DOHH2 (cell line): ENCODE results near the gene NLRP1.

Experiments used
- H3F3A ChIP-seq: fragments of 200-600 bp; sonication (generic), shearing (Covaris generic); 2 replicates; pipeline ENCODE4 v1.6.0; 2016; ENCODE audit warnings: antibody characterized with exemption, mild to moderate bottlenecking; ENCODE audit not compliant: control insufficient read depth, insufficient read depth
- H3K27ac ChIP-seq: fragments of 200-600 bp; sonication (generic); 2 replicates; pipeline ENCODE4 v1.5.1; 2014; ENCODE audit warnings: low read depth, mild to moderate bottlenecking, low read length, moderate library complexity
- H3K27me3 ChIP-seq: fragments of 200-600 bp; sonication (generic); 2 replicates; pipeline ENCODE4 v1.6.1; 2014; ENCODE audit warnings: mild to moderate bottlenecking, low read length, mixed read lengths; ENCODE audit not compliant: control insufficient read depth
- H3K36me3 ChIP-seq: fragments of 200-600 bp; sonication (generic); 2 replicates; pipeline ENCODE4 v1.6.1; 2014; ENCODE audit warnings: mild to moderate bottlenecking, low read length, moderate library complexity, mixed read lengths; ENCODE audit not compliant: control insufficient read depth
- H3K4me1 ChIP-seq: fragments of 200-600 bp; sonication (generic); 2 replicates; pipeline ENCODE4 v1.6.1; 2014; ENCODE audit warnings: mild to moderate bottlenecking, low read length, mixed read lengths; ENCODE audit not compliant: control insufficient read depth
- H3K4me2 ChIP-seq: fragments of 200-600 bp; sonication (generic); 2 replicates; pipeline ENCODE4 v1.6.0; 2014; ENCODE audit warnings: mild to moderate bottlenecking, low read length, moderate library complexity
- H3K4me3 ChIP-seq: fragments of 200-600 bp; sonication (generic); 2 replicates; pipeline ENCODE4 v1.5.1; 2014; ENCODE audit warnings: mild to moderate bottlenecking, low read length, mixed read lengths
- H3K79me2 ChIP-seq: fragments of 200-600 bp; sonication (generic); 2 replicates; pipeline ENCODE4 v1.6.1; 2014; ENCODE audit warnings: mild to moderate bottlenecking, low read length, mixed read lengths; ENCODE audit not compliant: control insufficient read depth
- H3K9me2 ChIP-seq: fragments of 200-600 bp; sonication (generic); replicated peaks from 2 replicates; pipeline ENCODE4 v1.6.1; 2014; ENCODE audit warnings: mild to moderate bottlenecking, low read length, mixed read lengths; ENCODE audit not compliant: control insufficient read depth
- H3K9me3 ChIP-seq: fragments of 200-600 bp; sonication (generic); 2 replicates; pipeline ENCODE4 v1.6.1; 2014; ENCODE audit warnings: antibody characterized with exemption, low read length, mixed read lengths; ENCODE audit not compliant: control insufficient read depth, insufficient read depth
- H4K20me1 ChIP-seq: fragments of 200-600 bp; sonication (generic); 2 replicates; pipeline ENCODE4 v1.6.0; 2014; ENCODE audit warnings: low read depth, mild to moderate bottlenecking, antibody characterized with exemption, low read length, moderate library complexity; ENCODE audit not compliant: control insufficient read depth, insufficient read depth
- EZH2phosphoT487 ChIP-seq: fragments of 200-600 bp; sonication (generic); IDR thresholded peaks from 2 replicates; pipeline ENCODE4 v1.6.1; 2017; ENCODE audit warnings: borderline replicate concordance, mild to moderate bottlenecking, antibody characterized with exemption, low read length, moderate library complexity, mixed read lengths
- TF ChIP-seq, protein P1 (sequence below): fragments of 200-600 bp; sonication (generic); IDR thresholded peaks from one replicate; pipeline ENCODE4 v1.5.1; 2014; ENCODE audit warnings: antibody characterized with exemption, mild to moderate bottlenecking, low read depth, low read length; ENCODE audit not compliant: poor library complexity, severe bottlenecking

The NLRP1 gene

DNA sequence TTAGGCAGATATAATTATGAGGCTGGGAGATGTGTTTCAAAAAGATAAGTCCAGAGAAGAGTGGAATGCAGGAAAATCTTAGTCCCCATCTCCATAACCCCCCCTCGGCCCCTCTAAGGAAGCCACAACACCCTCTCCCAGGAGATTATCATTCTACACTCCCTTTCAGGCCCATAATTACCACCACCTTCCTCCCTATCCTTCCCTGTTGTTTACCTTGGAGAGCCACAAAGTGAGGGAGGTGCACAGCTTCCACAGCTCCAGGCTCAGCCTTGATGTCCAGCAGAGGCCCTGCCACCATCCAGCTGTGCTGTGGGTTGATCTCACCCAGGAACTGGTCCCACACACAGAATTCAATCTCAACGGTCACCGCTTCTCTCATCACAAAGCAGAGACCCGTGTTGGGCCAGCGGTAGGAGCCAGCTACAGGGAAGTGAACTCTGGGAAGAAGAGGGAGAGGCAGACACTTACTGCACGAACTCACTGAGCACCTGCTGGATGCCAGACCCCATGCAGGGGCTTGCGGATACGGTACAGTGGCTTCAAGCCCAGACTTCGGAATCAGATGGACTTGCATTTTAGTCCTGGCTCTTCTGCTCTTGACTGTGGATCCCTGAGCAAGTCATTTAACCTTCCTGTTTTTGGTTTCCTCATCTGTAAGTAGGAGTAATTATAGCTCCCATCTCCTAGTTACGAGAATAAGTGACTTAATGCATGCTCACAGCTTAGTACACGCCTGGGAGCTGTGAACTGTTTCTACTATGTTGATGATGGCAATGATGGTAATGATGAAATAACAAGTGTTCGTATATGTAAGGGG lies 53.8 kb downstream of the NLRP1 start:
- no peaks in the 10 kb centered on the region for H3K36me3 ChIP-seq
- no peak overlapping the region for H3K27ac ChIP-seq
- H3F3A ChIP-seq, result no peaks in the 10 kb centered on the region
- no peaks in the 10 kb centered on the region for H3K27me3 ChIP-seq
- H3K4me1 ChIP-seq, result no peaks in the 10 kb centered on the region
- no peak overlapping the region for H3K4me2 ChIP-seq
- TF ChIP-seq, protein P1, sequence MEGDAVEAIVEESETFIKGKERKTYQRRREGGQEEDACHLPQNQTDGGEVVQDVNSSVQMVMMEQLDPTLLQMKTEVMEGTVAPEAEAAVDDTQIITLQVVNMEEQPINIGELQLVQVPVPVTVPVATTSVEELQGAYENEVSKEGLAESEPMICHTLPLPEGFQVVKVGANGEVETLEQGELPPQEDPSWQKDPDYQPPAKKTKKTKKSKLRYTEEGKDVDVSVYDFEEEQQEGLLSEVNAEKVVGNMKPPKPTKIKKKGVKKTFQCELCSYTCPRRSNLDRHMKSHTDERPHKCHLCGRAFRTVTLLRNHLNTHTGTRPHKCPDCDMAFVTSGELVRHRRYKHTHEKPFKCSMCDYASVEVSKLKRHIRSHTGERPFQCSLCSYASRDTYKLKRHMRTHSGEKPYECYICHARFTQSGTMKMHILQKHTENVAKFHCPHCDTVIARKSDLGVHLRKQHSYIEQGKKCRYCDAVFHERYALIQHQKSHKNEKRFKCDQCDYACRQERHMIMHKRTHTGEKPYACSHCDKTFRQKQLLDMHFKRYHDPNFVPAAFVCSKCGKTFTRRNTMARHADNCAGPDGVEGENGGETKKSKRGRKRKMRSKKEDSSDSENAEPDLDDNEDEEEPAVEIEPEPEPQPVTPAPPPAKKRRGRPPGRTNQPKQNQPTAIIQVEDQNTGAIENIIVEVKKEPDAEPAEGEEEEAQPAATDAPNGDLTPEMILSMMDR, result no peak
- no peak for TF ChIP-seq EZH2phosphoT487
- no peaks in the 10 kb centered on the region for H4K20me1 ChIP-seq
- no peaks in the 10 kb centered on the region for H3K79me2 ChIP-seq
- H3K9me3 ChIP-seq, result no peaks in the 10 kb centered on the region
- H3K9me2 ChIP-seq, result no peaks in the 10 kb centered on the region
- no peak overlapping the region for H3K4me3 ChIP-seq

DNA sequence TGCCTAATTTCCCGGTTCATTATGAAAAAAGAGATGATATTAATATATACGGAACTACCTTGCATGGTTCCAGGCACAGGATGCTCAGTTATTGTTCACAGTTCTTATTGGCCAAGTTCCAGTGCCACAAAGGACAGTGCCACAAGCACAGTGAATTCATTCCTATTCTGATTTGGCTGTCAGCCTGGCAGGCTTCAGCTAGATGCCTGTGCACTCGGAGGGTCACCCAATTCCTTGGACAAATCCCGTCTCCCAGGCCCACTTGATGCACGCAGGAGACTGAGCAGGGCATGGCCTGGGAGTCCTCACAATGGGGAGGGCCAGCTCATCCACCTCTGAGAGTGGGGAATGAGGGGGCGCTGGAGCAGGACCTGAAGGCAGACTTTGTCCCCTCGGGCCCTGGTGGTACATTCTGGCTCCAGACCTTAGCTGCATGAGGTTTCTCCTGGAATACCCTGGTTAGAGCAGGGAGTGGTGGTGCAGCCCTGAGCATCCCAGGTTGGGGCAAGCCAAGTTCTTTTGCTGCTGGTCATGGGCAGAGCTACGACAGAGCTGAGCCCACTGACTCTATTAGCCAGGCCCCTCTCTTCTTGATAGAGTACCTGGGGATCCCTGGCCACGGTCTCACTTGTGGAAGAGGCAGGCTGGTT lies 56.6 kb downstream of the NLRP1 start:
- Histone ChIP-seq H3K4me2 (no peak overlapping the region), H3K9me3 (no peaks in the 10 kb centered on the region), H3K27me3 (no peaks in the 10 kb centered on the region), H3K27ac (no peak overlapping the region), H3F3A (no peaks in the 10 kb centered on the region), H3K36me3 (no peaks in the 10 kb centered on the region), H4K20me1 (no peaks in the 10 kb centered on the region), H3K4me3 (no peak overlapping the region), H3K9me2 (no peaks in the 10 kb centered on the region), H3K79me2 (no peaks in the 10 kb centered on the region), H3K4me1 (no peaks in the 10 kb centered on the region)
- TF ChIP-seq, protein P1, result no peak
- TF ChIP-seq EZH2phosphoT487, result no peak

DNA sequence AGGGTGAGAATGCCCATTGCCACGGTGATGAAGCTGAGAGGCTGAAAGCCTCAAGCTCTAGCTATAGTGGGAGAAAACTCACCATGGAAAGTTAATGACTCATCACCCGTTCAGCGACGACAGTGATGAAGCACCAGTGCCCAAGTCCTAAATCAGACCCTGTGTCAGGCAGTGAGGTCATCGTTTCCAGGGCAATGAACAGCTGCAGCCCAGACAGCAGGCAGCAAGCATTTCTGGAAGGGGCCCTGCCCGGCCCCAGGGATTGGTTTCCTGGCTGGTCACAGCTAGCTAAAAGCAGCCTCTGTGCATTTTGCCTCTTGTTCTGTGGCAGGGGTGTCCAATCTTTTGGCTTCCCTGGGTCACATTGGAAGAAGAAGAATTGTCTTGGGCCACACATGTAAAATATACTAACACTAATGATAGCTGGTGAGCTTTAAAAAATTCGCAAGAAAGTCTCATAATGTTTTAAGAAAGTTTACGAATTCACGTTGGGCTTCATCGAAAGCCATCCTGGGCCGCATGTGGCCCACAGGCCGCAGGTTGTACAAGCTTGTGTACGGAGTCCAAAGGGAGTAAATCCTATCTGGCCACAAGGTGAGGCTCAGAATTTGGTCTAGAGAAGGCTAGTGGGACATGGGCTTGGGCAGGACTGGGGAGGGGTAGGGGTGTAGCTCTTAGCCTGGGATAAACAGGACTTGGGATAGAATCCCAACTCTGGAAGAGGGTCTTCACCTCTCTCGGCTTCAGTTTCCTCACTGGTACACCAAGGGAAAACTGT lies 57.3 kb downstream of the NLRP1 start:
- Histone ChIP-seq H4K20me1 (no peaks in the 10 kb centered on the region), H3K9me3 (no peaks in the 10 kb centered on the region), H3K9me2 (no peaks in the 10 kb centered on the region), H3K27me3 (no peaks in the 10 kb centered on the region), H3K27ac (no peak overlapping the region), H3F3A (no peaks in the 10 kb centered on the region), H3K79me2 (no peaks in the 10 kb centered on the region), H3K36me3 (no peaks in the 10 kb centered on the region), H3K4me3 (no peak overlapping the region), H3K4me2 (no peak overlapping the region), H3K4me1 (no peaks in the 10 kb centered on the region)
- TF ChIP-seq, protein P1, result no peak
- no peak for TF ChIP-seq EZH2phosphoT487
